Activated gamma-delta T cell (primary cell): ENCODE data around the gene TMEM179.
"Not testable (repeated sequence)": the region's sequence is repeated elsewhere in the genome, so short reads cannot be mapped to it uniquely, and the experiment has no call there.

Experiments
- DNase-seq: peaks from one replicate; lab custom pipeline; 2025; lab: John Stamatoyannopoulos, UW

The TMEM179 gene

DNA sequence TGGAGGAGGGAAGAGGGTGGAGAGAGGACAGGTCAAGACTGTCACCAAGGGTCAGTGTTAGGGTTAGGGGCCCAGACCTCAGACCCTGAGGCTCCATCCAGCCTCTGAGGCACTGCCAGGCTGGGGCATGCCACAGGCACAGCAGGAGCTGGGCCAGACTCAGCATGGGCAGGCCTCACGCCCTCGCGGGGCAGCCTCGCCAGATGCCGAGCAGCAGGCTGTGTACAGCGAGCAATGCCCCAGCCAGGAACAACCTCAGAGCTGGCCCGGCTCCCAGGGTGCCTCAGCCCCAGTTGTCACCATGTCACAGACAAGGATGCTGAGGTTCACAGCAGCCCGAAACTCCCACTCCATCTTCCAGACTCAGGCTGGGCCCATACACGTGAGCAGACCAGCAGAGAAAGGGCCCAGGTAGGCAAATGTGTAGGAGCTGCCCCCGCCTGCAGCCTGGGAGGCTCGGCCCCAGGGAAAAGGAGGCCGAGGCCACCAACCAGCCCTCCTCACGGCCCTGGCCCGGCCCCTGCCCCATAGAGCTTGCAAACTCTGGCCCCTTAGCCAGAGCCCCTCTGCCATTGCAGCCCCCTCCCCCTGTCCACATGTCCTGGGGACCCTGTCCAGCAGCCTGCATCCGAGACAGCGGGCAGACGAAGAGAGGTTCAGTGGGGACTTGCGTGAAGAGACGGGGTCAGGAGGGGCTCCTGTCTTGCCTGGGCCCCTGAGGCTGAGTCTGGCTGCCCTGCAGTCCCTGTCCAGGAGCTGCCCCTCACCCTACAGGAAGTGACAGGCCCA lies 17.5 kb downstream of the TMEM179 start:
- DNase-seq: no peak

- DNase-seq: no peak
Observed at GRCh38 chr14:104585966-104586697, 18.4 kb downstream of the TMEM179 start.

DNA sequence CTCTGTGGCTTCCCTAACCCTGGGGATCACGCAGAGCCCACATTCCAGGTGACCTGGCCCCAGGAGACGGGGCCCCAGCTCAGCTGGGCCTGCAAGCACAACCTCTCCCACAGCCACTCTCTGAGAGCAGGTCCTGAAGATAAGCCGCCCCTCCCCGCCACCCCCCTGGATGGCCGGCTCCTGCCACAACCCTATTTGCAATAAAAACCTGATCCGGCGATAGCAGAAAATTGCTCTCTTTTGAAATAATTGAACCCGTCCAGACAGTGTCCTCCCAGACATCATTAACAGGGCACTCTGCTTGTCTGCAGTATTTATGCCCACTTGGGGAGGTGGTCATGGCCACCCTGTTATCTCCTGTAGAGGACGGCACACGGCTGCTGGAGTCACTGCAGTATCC lies 20.0 kb downstream of the TMEM179 start:
- no peak for DNase-seq

DNA sequence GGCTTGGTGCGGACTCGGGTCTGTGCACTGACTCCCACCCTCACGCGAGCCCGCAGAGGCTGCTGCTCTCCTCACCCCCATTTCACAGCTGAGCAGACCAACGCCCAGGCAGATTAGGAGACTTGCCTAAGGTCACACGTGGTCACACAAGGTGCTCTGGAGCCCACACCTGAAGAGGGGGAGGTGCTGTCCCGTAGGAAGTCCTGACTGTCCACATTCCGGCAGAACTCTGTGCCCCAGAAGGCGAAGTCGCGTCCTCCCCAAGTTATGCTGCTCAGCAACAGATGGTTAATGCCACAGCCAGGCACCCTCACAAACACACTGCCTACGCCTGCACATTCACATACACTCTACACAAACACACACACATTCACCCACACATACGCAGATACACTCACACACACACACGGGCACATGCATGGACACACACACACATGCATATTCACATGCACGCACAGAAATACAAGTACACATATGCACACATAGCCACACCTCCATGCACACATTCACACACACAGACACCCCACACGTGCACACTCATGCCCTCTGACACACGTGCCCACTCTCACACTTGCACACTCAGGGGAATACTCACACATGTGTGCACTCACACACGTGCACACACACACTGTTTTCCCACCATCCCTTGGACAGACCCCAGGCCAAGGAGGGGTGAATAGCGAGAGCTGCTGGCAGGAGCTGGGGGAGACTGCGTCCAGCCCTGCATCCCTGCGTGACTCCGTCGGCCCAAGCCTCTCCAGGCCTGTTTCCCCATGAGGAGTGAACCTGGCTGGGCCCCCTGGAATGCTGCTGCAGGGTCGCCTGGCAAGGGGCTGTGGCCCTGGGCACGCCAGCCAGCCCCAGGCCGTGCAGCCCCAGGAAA lies 20.9 kb downstream of the TMEM179 start:
- no peak for DNase-seq

- no peak for DNase-seq
Observed at GRCh38 chr14:104582662-104583061, 21.9 kb downstream of the TMEM179 start.

DNA sequence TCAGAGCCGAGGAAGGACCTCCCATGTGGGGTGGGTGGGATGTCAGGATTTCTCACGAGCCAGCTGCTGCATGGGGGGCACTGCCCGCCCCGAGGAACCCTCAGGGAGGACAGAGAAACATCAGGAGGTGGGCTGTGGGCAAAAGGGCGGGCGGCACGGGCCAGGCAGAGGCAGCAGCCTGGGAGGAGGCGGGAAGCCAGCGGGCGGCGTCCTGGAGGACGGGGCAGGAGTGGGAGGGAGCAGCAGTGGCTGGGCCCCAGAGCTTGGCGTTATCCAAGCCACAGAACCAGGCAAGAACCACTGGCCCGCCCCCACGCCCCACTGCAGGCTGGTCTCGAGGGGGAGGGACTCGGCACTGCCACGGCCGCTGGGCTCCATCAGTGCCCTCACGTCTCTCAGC lies 22.6 kb downstream of the TMEM179 start:
- no peak for DNase-seq

DNA sequence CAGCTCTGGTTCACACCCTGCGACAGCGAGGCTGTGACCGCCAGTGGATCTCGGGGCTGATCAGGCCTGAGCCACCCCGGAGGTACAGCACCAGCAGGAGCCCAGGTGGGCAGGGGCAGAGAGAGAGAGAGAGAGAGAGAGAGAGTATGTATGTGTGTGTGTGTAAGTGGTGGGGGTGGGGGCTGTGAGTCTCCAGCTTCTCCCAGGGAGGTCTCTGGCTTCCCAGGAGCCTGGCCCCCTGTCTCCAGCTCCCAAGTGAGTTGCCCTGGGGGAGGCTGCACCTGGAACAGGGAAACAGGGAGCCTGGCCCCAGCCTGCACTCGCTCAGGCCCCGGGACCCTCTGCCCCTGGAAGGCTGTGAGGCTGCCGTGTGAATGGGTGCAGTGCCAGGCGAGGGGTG lies 23.1 kb downstream of the TMEM179 start:
- DNase-seq: no peak

- DNase-seq: no peak
Observed at GRCh38 chr14:104580961-104581360, 23.6 kb downstream of the TMEM179 start.

DNA sequence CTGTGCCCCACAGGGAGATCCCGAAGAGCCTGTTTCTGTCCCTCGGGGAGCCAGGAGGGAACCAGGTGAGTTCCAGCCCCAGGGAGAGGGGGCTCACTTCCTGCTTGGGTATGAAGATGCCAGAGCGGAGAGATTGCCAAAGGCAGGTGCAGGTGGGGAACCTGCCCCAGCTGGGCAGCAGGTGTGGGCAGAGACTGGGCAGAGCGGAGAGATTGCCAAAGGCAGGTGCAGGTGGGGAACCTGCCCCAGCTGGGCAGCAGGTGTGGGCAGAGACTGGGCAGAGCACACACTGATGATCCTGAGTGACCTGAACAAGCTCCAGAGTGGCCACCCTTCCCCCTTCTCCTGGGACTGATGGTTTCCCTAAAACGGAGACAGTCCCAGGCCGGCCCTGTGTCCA lies 24.6 kb downstream of the TMEM179 start:
- not testable (repeated sequence) for DNase-seq

GRCh38 chr14:104579507-104579906 lies 25.1 kb downstream of the TMEM179 start, which contains the start of gene C14orf180:
Gene C14orf180 (plus strand): TSS chr14:104579764. CDS start chr14:104586431, 6,667 bp downstream.
- no peak for DNase-seq

- DNase-seq: no peak
Observed at GRCh38 chr14:104578321-104578720, 26.3 kb downstream of the TMEM179 start.

DNA sequence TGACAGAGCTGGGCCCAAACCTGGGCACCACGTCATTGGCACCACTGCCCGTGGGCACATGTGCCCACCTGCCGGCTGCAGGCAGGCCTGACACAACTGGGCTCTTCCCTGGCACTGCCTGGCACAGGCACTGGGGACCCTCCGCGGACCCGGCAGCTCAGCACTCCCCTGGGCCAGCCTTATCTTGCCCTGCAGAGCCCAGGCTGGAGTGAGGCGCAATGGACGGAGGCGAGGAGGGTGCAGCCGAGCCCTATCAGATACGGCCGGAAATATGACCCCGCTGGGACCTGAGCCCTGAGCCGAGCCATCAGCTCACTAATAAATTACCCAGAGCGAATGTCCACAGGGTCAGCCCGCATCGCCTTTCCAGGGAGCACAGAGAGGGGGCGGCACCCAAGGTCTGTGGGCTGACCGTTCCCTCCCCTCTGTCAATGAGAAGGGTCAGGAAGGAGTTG lies 26.7 kb downstream of the TMEM179 start:
- DNase-seq: no peak

DNA sequence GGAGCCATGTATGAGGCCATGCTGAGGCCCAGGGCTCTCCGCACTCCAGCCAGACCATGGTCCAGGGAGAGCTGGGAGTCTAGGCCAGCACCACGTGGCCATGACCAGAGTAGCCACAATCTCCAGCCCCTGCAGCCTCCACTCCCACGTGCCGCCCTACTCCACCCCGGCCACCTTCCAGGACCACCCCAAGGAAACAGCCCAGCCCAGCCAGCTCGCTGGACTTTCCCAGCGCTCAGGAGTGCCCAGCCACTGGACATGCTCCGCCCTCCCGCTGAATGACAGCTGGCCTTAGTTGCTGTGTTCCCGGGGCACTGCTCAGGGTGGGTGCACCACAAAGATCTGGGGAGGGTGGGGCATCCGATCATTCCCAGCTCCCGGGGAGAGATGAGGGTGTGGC lies 27.1 kb downstream of the TMEM179 start:
- no peak for DNase-seq

DNA sequence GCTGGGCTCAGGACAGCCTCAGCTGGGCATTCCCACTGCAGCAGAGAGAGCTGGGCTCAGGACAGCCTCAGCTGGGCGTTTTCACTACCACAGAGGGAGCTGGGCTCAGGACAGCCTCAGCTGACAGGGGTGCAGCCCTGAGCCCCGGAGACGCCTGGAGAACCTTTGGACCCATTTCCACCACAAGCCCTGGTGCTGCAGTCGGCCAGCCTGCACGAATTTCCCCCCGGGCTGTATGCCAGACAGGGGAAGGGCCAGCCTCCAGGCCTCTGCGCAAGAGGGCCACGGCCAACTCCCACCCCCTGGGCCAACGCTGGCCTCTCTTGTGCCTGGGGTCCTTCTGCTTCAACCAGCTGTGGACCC lies 27.6 kb downstream of the TMEM179 start:
- no peak for DNase-seq

- no peak for DNase-seq
Observed at GRCh38 chr14:104576232-104576969, 28.2 kb downstream of the TMEM179 start.

GRCh38 chr14:104574978-104575583 lies 29.5 kb downstream of the TMEM179 start:
- no peak for DNase-seq

DNA sequence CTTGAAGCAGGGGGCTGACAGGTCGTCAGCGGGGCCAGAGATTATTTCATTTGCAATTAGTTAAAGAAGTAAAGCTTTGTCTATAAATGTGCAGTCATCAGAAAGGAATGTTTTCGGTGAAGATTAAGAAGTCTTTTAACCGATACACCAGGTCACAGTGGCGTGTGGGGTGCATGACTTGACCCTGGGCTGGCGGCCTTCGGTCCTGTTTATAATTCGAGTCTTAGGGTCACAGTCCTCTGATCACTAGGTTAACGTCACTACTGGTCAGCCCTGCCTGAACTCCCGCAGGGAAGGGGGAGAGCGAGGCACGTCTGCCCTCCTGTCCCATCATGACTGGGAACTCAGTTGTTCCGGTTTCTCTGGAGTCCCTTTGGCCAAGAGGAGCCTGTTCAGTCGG lies 30.0 kb downstream of the TMEM179 start:
- no peak for DNase-seq

GRCh38 chr14:104573930-104574329 lies 30.6 kb downstream of the TMEM179 start:
- DNase-seq: no peak

DNA sequence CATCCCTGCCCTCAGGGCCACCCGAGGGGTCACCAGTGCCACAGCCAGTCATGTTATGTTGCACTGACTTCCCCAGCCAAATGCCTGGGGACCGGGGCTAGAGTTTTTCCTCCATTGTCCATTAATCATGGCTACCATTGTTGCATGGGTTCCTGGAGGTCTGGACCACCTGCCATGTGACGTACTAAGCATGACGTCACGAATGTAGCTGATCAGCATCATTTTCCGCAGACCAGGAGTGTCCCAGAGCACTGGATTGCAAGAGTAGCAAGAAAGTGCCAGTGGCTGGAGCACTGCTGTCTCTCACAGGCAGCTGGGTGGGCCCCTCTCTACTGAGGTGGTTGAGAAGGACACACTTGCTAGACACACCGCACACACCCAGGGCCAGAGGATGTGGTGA lies 31.9 kb downstream of the TMEM179 start:
- DNase-seq: no peak

GRCh38 chr14:104572024-104572626 lies 32.4 kb downstream of the TMEM179 start:
- no peak for DNase-seq

DNA sequence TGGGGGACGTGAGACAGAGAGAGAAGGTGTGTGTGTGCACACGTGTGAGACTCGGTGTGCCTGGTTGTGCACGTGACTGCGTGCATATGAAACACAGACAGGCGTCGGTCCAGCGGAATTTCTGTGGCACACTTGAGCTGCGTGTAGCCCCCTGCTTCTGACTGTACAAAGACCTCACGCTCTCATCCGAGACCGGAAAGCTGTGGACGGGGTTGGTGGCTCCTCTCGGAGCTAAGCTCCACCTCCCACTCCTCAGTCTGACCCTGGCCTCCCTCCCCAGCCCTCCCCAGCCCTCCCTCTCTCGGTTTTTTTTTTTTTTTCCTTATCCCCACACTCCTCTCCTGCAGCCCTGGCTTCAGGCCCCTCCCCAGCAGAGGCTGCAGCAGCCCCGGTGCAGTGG lies 33.3 kb downstream of the TMEM179 start:
- DNase-seq: no peak
